HepG2 (cell line): ENCODE data around the gene SMURF2. TPM values are rescaled to one million over a fixed set of nuclear protein-coding genes. Genes with fewer than 3 reads are reported as not detected.

Experiments used
- BORCS8-MEF2B ChIP-seq: sonication (generic); formaldehyde crosslinking; IDR thresholded peaks from 2 replicates; pipeline ENCODE4 v1.8.0; 2022; ENCODE audit warnings: mild to moderate bottlenecking, missing genetic modification reagents
- ELF3 ChIP-seq: IDR thresholded peaks from 2 replicates; pipeline ENCODE4 v1.6.1; 2016; ENCODE audit warnings: missing genetic modification reagents, missing compliant biosample characterization
- ETV6 ChIP-seq: sonication (generic); formaldehyde crosslinking; conservative IDR thresholded peaks from 2 replicates; pipeline ENCODE4 v1.4.0; 2020; ENCODE audit warnings: missing genetic modification reagents
- HIC2 ChIP-seq: sonication (generic); formaldehyde crosslinking; IDR thresholded peaks from 2 replicates; pipeline ENCODE4 v1.9.0; 2022; ENCODE audit warnings: low read depth, missing genetic modification reagents
- HOXA9 ChIP-seq: sonication (generic); formaldehyde crosslinking; IDR thresholded peaks from 2 replicates; pipeline ENCODE4 v1.8.1; 2022; ENCODE audit warnings: missing genetic modification reagents, mild to moderate bottlenecking, moderate library complexity, borderline replicate concordance
- KDM5B ChIP-seq: sonication (generic); formaldehyde crosslinking; IDR thresholded peaks from 2 replicates; pipeline ENCODE4 v1.4.0; 2020; ENCODE audit warnings: missing genetic modification reagents, mild to moderate bottlenecking, borderline replicate concordance
- KLF12 ChIP-seq: sonication (generic); formaldehyde crosslinking; IDR thresholded peaks from 2 replicates; pipeline ENCODE4 v1.4.0; 2020; ENCODE audit warnings: missing genetic modification reagents, borderline replicate concordance
- KLF15 ChIP-seq: sonication (generic); formaldehyde crosslinking; IDR thresholded peaks from 2 replicates; pipeline ENCODE4 v1.8.1; 2023; ENCODE audit warnings: borderline replicate concordance, mild to moderate bottlenecking, inconsistent platforms, missing genetic modification reagents, mixed read lengths
- KLF6 ChIP-seq: IDR thresholded peaks from 2 replicates; pipeline ENCODE4 v1.8.0; 2016; ENCODE audit warnings: missing biosample characterization, missing genetic modification reagents
- MIER2 ChIP-seq: IDR thresholded peaks from 2 replicates; pipeline ENCODE4 v1.6.1; 2016; ENCODE audit warnings: missing biosample characterization, missing genetic modification reagents
- SPEN ChIP-seq: sonication (generic); formaldehyde crosslinking; IDR thresholded peaks from 2 replicates; pipeline ENCODE4 v1.5.1; 2020; ENCODE audit warnings: low read depth, mild to moderate bottlenecking, missing genetic modification reagents
- SRY ChIP-seq: sonication (generic); formaldehyde crosslinking; IDR thresholded peaks from 2 replicates; pipeline ENCODE4 v1.8.0; 2022; ENCODE audit warnings: mild to moderate bottlenecking, missing genetic modification reagents
- ZKSCAN1 ChIP-seq: fragments of 150-350 bp; IDR thresholded peaks from 2 replicates; pipeline ENCODE4 v1.6.1; 2014; ENCODE audit warnings: low read length
- ZNF160 ChIP-seq: sonication (generic); formaldehyde crosslinking; IDR thresholded peaks from 2 replicates; pipeline ENCODE4 v1.8.0; 2022; ENCODE audit warnings: mild to moderate bottlenecking, inconsistent platforms, missing genetic modification reagents
- ZNF331 ChIP-seq: sonication (generic); formaldehyde crosslinking; IDR thresholded peaks from 2 replicates; pipeline ENCODE4 v1.4.0; 2020; ENCODE audit warnings: missing genetic modification reagents
- ZNF431 ChIP-seq: sonication (generic); formaldehyde crosslinking; IDR thresholded peaks from 2 replicates; pipeline ENCODE4 v1.9.0; 2022; ENCODE audit warnings: missing genetic modification reagents, low read depth, mild to moderate bottlenecking, borderline replicate concordance
- ZNF75D ChIP-seq: sonication (generic); formaldehyde crosslinking; IDR thresholded peaks from 2 replicates; pipeline ENCODE4 v1.8.1; 2023; ENCODE audit warnings: missing genetic modification reagents, mild to moderate bottlenecking, borderline replicate concordance
- polyA plus RNA-seq, 8 experiments: library from polyadenylated mRNA; depleted of rRNA in 3 of 8; stranded (reverse) in 7 of 8; unstranded in 1 of 8; fragments of >200 nt; fragmentation: Illumina TruSeq in 4 of 8; extraction: Trizol in 4 of 8; gene quantifications; 2 replicates each; pipeline versions ENCODE4 v1.2.1 to v1.2.3, GENCODE V29; 2011 to 2016; ENCODE audit warnings: low read depth in 4 of 8, missing spikeins in 1 of 8, mixed read lengths in 1 of 8; ENCODE audit not compliant: insufficient read depth in 1 of 8
- total RNA-seq, 5 experiments: library from RNA; depleted of rRNA; stranded (reverse); fragments of >200 nt; fragmentation: Illumina TruSeq; extraction: Trizol; gene quantifications; 2 replicates each; pipeline ENCODE4 v1.2.3, GENCODE V29; 2016; ENCODE audit warnings: low read depth in 1 of 5
- TF ChIP-seq, protein P1 (sequence below): IDR thresholded peaks from 2 replicates; pipeline ENCODE4 v1.6.1; 2016; ENCODE audit warnings: low read depth
- TF ChIP-seq, protein P2 (sequence below): sonication (generic); formaldehyde crosslinking; conservative IDR thresholded peaks from 2 replicates; pipeline ENCODE4 v1.4.0; 2020; ENCODE audit warnings: mild to moderate bottlenecking, missing genetic modification reagents, moderate library complexity

SMURF2 gene
- total and polyA plus RNA-seq, 2 of the 13 experiments (the other 11 are each of a cell fraction or from before 2014, with no cell fraction given) = 14.9 to 24.3 TPM

DNA sequence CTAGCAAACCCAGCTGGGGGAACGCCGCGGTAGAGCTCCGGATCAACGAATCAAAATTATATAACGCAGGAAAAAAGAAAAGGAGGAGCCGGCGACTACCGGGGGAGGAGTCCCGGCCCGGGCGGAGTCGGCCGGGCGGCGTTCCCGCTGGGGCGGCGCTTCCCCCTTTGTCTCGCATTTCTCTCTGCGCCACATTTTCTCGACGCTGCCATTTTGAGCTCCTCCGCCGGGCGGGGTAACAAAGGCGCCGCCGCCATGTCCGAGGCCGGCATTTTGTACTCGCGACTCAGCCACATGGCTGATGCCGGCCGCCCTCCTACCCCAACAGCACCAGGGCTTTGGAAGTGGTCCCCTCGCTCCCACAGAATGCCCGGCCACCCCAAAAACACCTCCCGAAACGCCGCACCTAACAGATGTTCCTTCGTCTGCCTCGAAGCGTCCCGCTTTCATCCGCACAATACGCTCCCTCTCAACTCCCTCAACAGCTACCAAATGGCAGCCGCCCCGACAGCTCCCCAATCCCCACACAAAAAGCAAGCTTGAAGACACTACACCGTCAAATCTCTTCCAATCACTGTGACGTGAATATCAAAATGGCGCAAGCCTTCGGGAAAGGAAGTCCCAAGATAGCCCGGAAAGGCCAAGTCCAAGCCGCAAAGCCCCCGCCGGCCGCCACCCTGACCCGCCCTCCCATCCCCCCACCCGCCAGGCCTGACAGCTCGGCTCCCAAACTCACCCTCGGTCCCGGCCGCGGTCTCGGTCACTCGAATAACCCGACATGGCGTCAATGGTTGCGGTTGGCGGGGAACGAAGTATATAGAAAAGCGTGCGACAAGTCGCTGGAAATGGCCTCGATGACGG, 156.5 kb downstream of the SMURF2 start (continued):
- no peak for TF ChIP-seq BORCS8-MEF2B (CRISPR knock-in tag)
- peak; percentile 84; the same call in 1 of the 2 replicates for TF ChIP-seq ETV6 (CRISPR knock-in tag)
- TF ChIP-seq KLF6 (CRISPR knock-in tag) = no peak; the same call in none of the 2 replicates
- TF ChIP-seq KDM5B (CRISPR knock-in tag) = no peak; the same call in 1 of the 2 replicates
- no peak for TF ChIP-seq MIER2
- peak; percentile 57; the same call in 1 of the 2 replicates for TF ChIP-seq SPEN (CRISPR knock-in tag)
- no peak for TF ChIP-seq ZNF160 (CRISPR knock-in tag)
- TF ChIP-seq ZNF331 (CRISPR knock-in tag) = peak; percentile 24; the same call in 1 of the 2 replicates
- peak; percentile 62 for TF ChIP-seq ELF3 (CRISPR knock-in tag)
- TF ChIP-seq KLF12 (CRISPR knock-in tag) = no peak; the same call in 1 of the 2 replicates
- TF ChIP-seq ZNF431 = no peak
- TF ChIP-seq ZNF75D (CRISPR knock-in tag) = 0 out of 2 replicates have a peak, but pooled peaks have one; percentile 20
- TF ChIP-seq, protein P1, sequence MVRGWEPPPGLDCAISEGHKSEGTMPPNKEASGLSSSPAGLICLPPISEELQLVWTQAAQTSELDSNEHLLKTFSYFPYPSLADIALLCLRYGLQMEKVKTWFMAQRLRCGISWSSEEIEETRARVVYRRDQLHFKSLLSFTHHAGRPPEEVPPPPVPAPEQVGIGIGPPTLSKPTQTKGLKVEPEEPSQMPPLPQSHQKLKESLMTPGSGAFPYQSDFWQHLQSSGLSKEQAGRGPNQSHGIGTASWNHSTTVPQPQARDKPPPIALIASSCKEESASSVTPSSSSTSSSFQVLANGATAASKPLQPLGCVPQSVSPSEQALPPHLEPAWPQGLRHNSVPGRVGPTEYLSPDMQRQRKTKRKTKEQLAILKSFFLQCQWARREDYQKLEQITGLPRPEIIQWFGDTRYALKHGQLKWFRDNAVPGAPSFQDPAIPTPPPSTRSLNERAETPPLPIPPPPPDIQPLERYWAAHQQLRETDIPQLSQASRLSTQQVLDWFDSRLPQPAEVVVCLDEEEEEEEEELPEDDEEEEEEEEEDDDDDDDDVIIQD (CRISPR knock-in tag) = no peak; the same call in 1 of the 2 replicates
- no peak for TF ChIP-seq ZKSCAN1
- TF ChIP-seq KLF15 (CRISPR knock-in tag) = no peak; the same call in none of the 2 replicates
- TF ChIP-seq, protein P2, sequence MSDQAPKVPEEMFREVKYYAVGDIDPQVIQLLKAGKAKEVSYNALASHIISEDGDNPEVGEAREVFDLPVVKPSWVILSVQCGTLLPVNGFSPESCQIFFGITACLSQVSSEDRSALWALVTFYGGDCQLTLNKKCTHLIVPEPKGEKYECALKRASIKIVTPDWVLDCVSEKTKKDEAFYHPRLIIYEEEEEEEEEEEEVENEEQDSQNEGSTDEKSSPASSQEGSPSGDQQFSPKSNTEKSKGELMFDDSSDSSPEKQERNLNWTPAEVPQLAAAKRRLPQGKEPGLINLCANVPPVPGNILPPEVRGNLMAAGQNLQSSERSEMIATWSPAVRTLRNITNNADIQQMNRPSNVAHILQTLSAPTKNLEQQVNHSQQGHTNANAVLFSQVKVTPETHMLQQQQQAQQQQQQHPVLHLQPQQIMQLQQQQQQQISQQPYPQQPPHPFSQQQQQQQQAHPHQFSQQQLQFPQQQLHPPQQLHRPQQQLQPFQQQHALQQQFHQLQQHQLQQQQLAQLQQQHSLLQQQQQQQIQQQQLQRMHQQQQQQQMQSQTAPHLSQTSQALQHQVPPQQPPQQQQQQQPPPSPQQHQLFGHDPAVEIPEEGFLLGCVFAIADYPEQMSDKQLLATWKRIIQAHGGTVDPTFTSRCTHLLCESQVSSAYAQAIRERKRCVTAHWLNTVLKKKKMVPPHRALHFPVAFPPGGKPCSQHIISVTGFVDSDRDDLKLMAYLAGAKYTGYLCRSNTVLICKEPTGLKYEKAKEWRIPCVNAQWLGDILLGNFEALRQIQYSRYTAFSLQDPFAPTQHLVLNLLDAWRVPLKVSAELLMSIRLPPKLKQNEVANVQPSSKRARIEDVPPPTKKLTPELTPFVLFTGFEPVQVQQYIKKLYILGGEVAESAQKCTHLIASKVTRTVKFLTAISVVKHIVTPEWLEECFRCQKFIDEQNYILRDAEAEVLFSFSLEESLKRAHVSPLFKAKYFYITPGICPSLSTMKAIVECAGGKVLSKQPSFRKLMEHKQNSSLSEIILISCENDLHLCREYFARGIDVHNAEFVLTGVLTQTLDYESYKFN = no peak
- TF ChIP-seq SRY (CRISPR knock-in tag) = no peak; the same call in none of the 2 replicates
- no peak for TF ChIP-seq HOXA9 (CRISPR knock-in tag)
- TF ChIP-seq HIC2 (CRISPR knock-in tag) = no peak
